Right lung (tissue), 10 donors: ENCODE data around the gene RBFOX2. TPM values are rescaled to one million over a fixed set of nuclear protein-coding genes. Genes with fewer than 3 reads are reported as not detected.
"Not testable (repeated sequence)": the region's sequence is repeated elsewhere in the genome, so short reads cannot be mapped to it uniquely, and the experiment has no call there.

Experiments
- DNase-seq, 2 donors: peaks; one replicate each; pipeline ENCODE4 v3.0.0-alpha.2; 2013
- long read RNA-seq, 8 donors: transcript quantifications; one replicate each; lab custom pipeline, GENCODE V29; 2026
- polyA plus RNA-seq, 5 donors: library from polyadenylated mRNA; unstranded; fragments of 120-200 nt; gene quantifications; one replicate each; pipeline versions ENCODE4 v1.2.1 to v1.2.3, GENCODE V29; 2013; ENCODE audit warnings: inconsistent platforms in 1 of 5, low replicate concordance in 1 of 5; ENCODE audit not compliant: insufficient read length in 5 of 5, insufficient read depth in 1 of 5

RBFOX2 gene
- polyA plus RNA-seq: 100 to 1,000 TPM; 121 to 167 (median 156) TPM
- long read RNA-seq, donor 1, transcript RBFOX2-211 (3 exons, 2,396 nt): major isoform, 7 of 6,658 reads
- long read RNA-seq, donor 1, partial matches to known transcripts: 6,640 of 6,658 reads
- long read RNA-seq, donor 1, other reads (novel, unspliced or antisense): 0 of 6,658 reads
- long read RNA-seq, donor 2, partial matches to known transcripts: 2,289 of 2,292 reads
- long read RNA-seq, donor 2, other reads (novel, unspliced or antisense): 0 of 2,292 reads
- long read RNA-seq, donor 3, partial matches to known transcripts: 4,250 of 4,258 reads
- long read RNA-seq, donor 3, other reads (novel, unspliced or antisense): 0 of 4,258 reads
- long read RNA-seq, donor 4, partial matches to known transcripts: 0 of 10 reads
- long read RNA-seq, donor 4, other reads (novel, unspliced or antisense): 0 of 10 reads
- long read RNA-seq, donor 5, full-length matches to known transcripts: 20 of 70 reads
- long read RNA-seq, donor 5, partial matches to known transcripts: 50 of 70 reads
- long read RNA-seq, donor 5, other reads (novel, unspliced or antisense): 0 of 70 reads
- long read RNA-seq, donor 6, full-length matches to known transcripts: 7 of 34 reads
- long read RNA-seq, donor 6, partial matches to known transcripts: 20 of 34 reads
- long read RNA-seq, donor 6, other reads (novel, unspliced or antisense): 7 of 34 reads
- long read RNA-seq, donor 7, full-length matches to known transcripts: 12 of 17 reads
- long read RNA-seq, donor 7, partial matches to known transcripts: 5 of 17 reads
- long read RNA-seq, donor 7, other reads (novel, unspliced or antisense): 0 of 17 reads
- long read RNA-seq, donor 8, partial matches to known transcripts: 0 of 2 reads
- long read RNA-seq, donor 8, other reads (novel, unspliced or antisense): 0 of 2 reads

GRCh38 chr22:36028646-36029405 is at the start of gene RBFOX2:
Gene RBFOX2, minus strand, starts transcription at chr22:36028824. Its CDS starts 399 bp downstream, at chr22:36028425.
- peak; percentile 96 to 97 for DNase-seq

- no peak for DNase-seq
These were observed 48.6 kb upstream of the RBFOX2 start for GRCh38 chr22:36077271-36077670.

- DNase-seq: no peak
These were observed 47.1 kb upstream of the RBFOX2 start for GRCh38 chr22:36075724-36076123.

GRCh38 chr22:36075230-36075629 is 46.6 kb upstream of the RBFOX2 start:
- no peak for DNase-seq

- no peak for DNase-seq
These were observed 44.9 kb upstream of the RBFOX2 start for GRCh38 chr22:36073476-36073875.

- not testable (repeated sequence) for DNase-seq
These were observed 42.0 kb upstream of the RBFOX2 start for GRCh38 chr22:36070645-36071044.

GRCh38 chr22:36069368-36069767 is 40.7 kb upstream of the RBFOX2 start:
- no peak for DNase-seq

GRCh38 chr22:36068776-36069344 is 40.2 kb upstream of the RBFOX2 start:
- DNase-seq: no peak

GRCh38 chr22:36067235-36067558 is 38.6 kb upstream of the RBFOX2 start:
- DNase-seq: no peak

- peak; percentile 91 to 93 for DNase-seq
These were observed 37.3 kb upstream of the RBFOX2 start for GRCh38 chr22:36065775-36066544.

GRCh38 chr22:36065462-36065774 is 36.8 kb upstream of the RBFOX2 start:
- no peak for DNase-seq

- DNase-seq: no peak
These were observed 35.7 kb upstream of the RBFOX2 start for GRCh38 chr22:36064358-36064757.

- no peak for DNase-seq
These were observed 28.4 kb upstream of the RBFOX2 start for GRCh38 chr22:36056980-36057379.

GRCh38 chr22:36055376-36056295 is 27.0 kb upstream of the RBFOX2 start:
- no peak for DNase-seq

GRCh38 chr22:36054446-36054845 is 25.8 kb upstream of the RBFOX2 start:
- DNase-seq: not testable (repeated sequence)

GRCh38 chr22:36053242-36054147 is 24.9 kb upstream of the RBFOX2 start:
- DNase-seq: no peak

GRCh38 chr22:36052505-36052941 is 23.9 kb upstream of the RBFOX2 start:
- DNase-seq: no peak

- DNase-seq: no peak
These were observed 21.0 kb upstream of the RBFOX2 start for GRCh38 chr22:36049678-36049997.
